ENCODE results near the gene ZNF227. TPM values are rescaled to one million over a fixed set of nuclear protein-coding genes. Genes with fewer than 3 reads are reported as not detected.
"Not testable (repeated sequence)": the region's sequence is repeated elsewhere in the genome, so short reads cannot be mapped to it uniquely, and the experiment has no call there.

Gene ZNF227
- total RNA-seq, 1 donor from 2014 or later, result 30.6 TPM

DNA sequence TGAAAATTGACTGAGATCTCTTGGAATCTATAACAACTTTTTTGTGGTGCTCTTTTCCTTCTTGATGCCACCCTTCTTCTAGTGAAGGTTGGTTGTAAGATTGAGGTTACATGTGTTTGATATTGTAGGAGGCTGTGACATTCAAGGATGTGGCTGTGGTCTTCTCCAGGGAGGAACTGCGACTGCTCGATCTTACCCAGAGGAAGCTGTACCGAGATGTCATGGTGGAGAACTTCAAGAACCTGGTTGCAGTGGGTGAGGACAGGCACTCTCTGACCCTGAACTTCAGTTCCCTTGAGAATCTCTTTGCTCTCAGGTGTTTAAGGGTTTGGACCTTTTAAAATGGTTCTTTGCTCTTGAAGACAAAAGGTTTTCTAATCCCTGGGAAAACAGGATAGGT is 16.0 kb downstream of the ZNF227 start:
- no peak for ATAC-seq
- DNase-seq (ENCODE audit: low spot score), result no peak
- intact Hi-C loops (cut with DNase I), result no loop called here

DNA sequence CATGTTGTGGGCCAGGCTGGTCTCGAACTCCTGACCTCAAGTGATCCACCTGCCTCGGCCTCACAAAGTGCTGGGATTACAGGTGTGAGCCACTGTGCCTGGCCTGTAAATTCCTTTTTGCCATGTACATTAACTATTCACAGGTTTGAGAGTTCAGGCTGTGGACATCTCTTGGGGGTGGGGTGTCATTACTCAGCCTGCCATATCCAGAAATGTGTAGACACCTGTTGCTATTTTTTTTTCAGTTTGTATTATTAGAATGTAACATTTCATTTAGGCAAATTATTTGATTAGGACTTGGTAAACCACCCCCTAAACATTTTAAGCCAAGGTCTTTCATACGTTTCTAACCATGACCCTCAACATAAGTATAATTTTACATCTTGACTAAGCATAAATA is 20.5 kb downstream of the ZNF227 start:
- DNase-seq (ENCODE audit: low spot score) (no peak), ATAC-seq (no peak)
- intact Hi-C loops (cut with DNase I), result no loop called here

DNA sequence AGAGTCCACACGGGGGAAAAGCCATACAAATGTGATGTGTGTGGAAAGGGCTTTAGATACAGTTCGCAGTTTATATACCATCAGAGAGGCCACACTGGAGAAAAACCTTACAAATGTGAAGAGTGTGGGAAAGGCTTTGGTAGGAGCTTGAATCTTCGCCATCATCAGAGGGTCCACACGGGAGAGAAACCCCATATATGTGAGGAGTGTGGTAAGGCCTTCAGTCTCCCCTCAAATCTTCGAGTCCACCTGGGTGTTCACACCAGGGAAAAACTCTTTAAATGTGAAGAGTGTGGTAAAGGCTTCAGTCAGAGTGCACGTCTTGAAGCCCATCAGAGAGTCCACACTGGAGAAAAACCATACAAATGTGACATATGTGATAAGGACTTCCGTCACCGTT is 24.1 kb downstream of the ZNF227 start:
- intact Hi-C loops (cut with DNase I), result no loop called here
- ATAC-seq, result no peak
- no peak for DNase-seq (ENCODE audit: low spot score)

DNA sequence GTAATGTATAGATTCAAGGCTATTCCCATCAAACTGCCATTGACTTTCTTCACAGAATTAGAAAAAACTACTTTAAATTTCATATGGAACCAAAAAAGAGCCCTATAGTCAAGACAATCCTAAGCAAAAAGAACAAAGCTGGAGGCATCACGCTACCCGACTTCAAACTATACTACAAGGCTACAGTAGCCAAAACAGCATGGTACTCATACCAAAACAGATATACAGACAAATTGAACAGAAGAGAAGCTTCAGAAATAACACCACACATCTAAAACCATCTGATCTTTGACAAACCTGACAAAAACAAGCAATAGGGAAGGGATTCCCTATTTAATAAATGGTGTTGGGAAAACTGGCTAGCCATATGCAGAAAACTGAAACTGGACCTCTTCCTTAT is 40.0 kb downstream of the ZNF227 start:
- intact Hi-C loops (cut with DNase I); DNase-seq (ENCODE audit: low spot score); ATAC-seq: not testable (repeated sequence)

DNA sequence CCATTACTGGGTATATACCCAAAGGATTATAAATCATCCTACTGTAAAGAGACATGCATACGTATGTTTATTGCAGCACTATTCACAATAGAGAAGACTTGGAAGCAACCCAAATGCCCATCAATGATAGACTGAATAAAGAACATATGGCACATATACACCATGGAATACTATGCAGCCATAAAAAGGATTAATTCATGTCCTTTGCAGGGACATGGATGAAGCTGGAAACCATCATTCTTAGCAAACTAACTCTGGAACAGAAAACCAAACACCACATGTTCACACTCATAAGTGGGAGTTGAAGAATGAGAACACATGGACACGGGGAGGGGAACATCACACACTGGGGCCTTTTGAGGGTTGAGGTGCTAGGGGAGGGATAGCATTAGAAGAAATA is 41.1 kb downstream of the ZNF227 start:
- DNase-seq (ENCODE audit: low spot score); ATAC-seq; intact Hi-C loops (cut with DNase I): not testable (repeated sequence)

DNA sequence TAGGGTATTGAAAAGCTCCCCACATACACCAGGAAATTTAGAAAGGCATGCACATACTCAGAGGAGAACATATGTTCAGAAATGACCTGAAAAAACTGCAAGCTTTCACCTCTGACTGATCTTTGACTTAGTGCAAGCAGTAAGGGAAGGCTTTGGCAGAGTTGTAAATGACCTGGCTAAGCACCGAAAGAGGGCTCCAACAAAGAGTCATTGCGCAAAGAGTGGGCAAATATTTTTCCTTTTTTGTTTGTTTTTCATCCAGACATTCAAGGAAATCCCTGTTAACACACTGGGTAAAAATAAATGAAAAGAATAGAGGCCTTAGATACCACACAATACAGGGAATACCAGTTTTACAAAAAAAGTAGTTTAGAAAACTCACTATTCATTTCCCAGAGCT is 42.2 kb downstream of the ZNF227 start:
- DNase-seq (ENCODE audit: low spot score) (no peak), ATAC-seq (no peak)
- intact Hi-C loops (cut with DNase I), result no loop called here

DNA sequence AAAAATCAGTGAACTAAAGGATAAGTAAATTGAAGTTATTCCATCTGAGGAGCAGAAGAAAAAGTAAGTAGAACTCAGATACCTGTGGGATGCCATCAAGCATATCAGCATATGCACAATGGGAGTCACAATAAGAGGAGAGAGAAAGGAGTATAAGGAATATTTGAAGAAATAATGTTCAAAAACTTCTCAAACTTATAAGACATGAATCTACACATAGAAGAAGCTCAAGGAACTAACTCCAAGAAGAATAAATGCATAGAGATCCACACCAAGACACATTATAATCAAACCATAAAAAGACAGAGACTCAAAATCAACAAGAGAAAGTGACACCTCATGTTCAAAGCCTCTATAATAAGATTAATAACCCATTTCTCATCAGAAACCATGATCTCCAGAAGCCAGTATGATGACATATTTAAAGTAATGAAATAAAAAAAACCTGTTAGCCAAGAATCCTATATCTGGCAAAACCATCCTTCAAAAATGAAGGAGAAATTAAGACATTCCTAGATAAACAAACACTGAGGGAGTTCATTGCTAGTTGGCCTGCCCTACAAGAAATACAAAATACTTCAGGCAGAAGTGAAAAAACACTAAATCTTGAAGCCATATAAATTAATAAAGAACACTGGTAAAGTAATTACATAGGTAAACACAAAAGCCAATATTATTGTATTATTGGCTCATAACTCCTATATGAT is 43.5 kb downstream of the ZNF227 start:
- ATAC-seq, result no peak
- intact Hi-C loops (cut with DNase I), result no loop called here
- no peak for DNase-seq (ENCODE audit: low spot score)

DNA sequence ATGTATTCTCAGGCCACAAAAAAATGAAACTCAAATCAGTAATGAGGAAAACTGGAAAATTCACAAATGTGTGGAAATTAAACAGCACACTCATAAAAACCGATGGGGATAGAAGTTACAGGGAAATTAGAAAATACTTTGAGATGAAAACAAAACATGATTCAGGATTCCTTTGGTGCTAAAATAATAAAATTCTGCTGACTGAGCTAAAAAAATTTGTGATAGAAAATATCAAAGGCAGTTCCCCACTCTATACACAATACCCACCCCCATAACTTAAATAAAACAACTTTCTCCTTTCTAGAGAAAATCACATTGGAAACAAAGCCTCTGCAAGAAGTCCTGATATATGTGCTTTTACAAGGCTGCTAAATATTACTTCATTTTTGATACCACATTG is 45.8 kb downstream of the ZNF227 start:
- ATAC-seq, result no peak
- no peak for DNase-seq (ENCODE audit: low spot score)
- intact Hi-C loops (cut with DNase I), result no loop called here

DNA sequence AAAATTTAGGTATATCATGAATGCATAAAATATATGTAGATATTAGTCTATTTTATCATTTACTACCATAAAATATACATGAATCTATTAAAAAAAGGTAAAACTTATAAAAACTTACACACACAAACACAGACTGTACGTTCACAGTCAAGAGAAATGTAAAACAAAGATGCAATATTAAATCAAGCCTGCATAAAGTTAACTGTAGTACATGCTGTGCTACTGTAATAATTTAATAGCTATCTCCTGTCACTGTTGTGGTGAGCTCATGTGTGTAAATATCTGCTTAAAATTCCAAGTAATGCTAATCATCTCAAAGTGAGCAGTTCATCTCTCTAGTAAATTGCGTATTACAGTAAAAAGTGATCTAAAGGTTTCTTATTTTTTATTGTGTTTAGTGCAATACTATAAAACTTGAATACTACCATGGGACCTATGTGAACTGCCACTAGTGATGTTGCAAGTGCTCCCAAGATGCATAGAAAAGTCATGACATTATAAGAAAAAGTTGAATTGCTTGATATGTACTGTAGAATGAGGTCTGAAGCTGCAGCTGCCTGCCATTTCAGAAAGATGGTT is 46.6 kb downstream of the ZNF227 start:
- intact Hi-C loops (cut with DNase I), result no loop called here
- no peak for ATAC-seq
- DNase-seq (ENCODE audit: low spot score), result no peak

DNA sequence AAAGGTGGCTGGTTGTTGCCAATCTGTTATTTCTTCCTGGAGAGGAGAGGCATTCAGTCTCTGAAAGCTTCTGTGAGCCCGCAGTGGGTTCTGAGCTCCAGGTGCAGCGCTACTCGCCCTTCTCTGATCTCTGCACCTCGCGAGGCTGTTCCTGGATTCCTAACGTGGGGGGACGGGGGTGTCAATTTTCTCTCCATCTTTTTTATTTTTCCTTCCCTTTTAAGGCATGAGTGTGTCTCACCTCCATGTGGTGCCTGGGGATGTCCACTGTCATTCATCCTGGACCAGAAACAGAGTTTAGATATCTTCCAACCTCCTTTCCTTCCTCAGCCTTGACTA is 48.0 kb downstream of the ZNF227 start:
- ATAC-seq, result no peak
- intact Hi-C loops (cut with DNase I), result no loop called here
- DNase-seq (ENCODE audit: low spot score), result no peak

DNA sequence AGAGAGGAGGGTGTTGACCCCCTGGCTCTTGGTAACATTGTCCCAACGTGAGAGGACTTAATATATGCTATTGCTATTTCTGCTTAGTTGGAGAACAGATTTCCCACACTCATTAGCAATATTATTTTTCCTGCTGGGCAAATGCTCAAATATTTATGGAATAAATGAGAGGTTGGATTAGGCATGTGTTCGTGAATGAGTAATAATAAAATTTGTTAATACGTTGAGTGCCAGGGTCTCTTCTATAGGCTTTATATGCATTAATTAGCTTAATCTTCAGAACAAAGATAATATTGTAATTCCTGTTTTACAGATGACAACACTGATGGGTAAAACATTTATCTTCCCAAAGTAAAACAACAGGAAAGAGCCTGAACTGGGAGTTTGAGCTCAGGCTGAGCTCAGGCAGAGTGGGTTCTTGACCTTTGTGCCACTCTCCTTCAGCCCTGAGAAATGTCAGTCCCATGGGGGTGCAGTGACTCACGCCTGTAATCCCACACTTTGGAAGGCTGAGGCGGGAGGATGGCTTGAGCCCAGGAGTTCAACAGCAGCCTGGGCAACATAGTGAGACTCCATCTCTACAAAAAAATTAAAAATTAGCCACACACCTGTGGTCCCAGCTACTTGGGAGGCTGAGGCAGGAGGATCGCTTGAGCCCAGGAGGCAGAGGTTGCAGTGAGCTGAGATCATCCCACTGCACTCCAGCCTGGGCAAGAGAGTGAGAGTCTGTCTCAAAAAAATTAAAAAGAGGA is 48.5 kb downstream of the ZNF227 start:
- intact Hi-C loops (cut with DNase I), result no loop called here
- no peak for DNase-seq (ENCODE audit: low spot score)
- no peak for ATAC-seq

DNA sequence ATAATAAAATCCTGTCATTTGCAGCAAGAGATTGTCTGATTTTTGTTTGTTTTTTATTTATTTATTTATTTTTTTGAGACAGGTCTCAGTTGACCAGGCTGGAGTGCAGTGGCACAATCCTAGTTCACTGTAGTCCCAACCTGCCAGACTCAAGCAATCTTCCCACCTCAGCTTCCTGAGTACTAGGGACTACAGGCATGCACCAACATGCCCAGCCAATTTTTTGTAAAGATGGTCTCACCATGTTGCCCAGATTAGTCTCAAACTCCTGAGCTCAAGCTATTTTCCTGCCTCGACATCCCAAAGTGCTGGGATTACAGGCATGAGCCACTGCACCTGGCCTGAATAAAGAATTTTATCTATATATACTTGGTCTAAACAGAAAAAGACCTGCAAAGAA is 65.0 kb downstream of the ZNF227 start:
- DNase-seq (ENCODE audit: low spot score) (no peak), ATAC-seq (no peak)
- intact Hi-C loops (cut with DNase I), result no loop called here

DNA sequence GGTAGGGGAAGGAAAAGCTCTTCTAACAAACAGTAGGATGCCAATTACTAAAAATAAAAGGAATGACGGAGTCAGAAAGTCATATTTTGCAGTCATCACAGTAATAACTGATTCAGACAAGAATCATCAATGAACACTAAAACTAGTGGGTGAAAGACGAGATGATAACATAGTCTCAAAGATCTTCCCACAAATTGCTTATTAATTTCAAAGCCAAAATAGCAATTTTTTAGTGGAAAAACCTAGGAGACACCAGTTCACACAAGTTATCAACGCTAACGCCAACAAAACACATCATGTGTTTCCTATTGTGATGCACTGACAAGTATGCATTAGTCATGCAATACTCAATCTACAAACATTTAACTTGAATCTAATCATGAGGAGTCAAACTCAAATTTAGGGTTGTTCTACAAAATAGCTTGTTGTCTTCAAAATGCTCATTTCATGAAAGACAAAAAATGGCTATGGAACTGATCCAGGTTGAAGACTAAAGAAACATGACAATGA is 65.9 kb downstream of the ZNF227 start:
- no peak for DNase-seq (ENCODE audit: low spot score)
- intact Hi-C loops (cut with DNase I), result no loop called here
- no peak for ATAC-seq

DNA sequence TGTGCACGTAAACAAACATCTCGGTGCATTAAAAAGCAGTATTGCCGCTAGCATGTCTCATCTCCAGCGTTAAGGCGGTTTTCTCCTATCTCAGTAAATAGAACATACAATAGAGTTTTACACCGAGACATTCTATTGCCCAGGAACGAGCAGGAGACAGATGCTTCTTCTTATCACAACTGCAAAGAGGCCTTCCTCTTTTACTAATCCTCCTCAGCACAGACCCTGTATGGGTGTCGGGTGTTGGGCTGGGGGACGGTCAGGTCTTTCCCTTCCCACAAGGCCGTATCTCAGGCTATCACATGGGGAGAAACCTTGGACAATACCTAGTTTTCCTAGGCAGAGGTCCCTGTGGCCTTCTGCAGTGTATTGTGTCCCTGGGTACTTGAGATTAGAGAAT is 68.6 kb downstream of the ZNF227 start:
- DNase-seq (ENCODE audit: low spot score), result no peak
- ATAC-seq, result no peak
- intact Hi-C loops (cut with DNase I), result no loop called here

DNA sequence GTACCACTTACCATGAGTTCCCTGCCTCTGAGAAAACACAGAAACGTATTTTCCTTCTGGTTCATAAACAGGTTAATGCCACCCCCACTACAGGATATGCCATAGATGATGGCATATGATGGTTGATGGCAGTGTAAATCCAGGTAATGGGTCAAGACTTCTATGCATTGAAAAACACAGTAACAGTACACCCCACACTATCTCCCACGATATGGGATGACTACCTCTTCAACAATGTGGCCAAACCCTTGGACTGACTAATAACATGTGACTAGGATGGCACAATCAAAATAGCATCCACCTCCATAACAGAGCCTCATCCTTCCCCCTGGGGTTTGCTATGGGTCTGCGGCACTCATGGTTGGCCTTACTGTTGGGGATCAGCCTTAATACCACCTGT is 70.5 kb downstream of the ZNF227 start:
- no peak for DNase-seq (ENCODE audit: low spot score)
- intact Hi-C loops (cut with DNase I), result no loop called here
- no peak for ATAC-seq

DNA sequence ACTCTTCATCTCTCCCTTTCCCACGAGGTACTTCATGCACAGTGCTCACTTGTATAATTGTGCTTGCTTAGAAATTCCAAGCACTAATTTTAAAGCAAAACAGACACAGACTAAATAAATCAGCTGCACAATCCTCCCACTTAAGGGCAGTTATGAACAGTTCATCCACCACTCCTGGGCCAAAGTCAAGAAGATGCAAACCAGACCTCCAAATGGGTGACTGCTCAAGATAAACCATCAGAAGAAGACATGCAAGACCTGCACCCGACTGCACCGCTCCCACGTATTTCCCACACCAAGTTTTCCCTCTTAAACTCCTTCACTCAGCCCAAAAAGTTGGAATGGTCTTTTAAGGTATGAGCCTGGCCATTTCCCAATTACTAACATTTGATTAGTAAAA is 72.6 kb downstream of the ZNF227 start:
- intact Hi-C loops (cut with DNase I), result no loop called here
- DNase-seq (ENCODE audit: low spot score), result no peak
- ATAC-seq, result no peak

Other genes with a start within 250 kb of the ZNF227 start
- 9.4 TPM for gene ZNF155, start 228.3 kb upstream of the ZNF227 start, total RNA-seq
- 7.2 TPM for gene ZNF230, start 209.6 kb upstream of the ZNF227 start, total RNA-seq
- 3.1 TPM for gene ZNF222, start 187.2 kb upstream of the ZNF227 start, total RNA-seq
- gene ZNF223, start 160.5 kb upstream of the ZNF227 start, total RNA-seq, result 6.0 TPM
- gene ZNF284, start 140.4 kb upstream of the ZNF227 start, total RNA-seq, result 3.2 TPM
- 37.6 TPM for gene ZNF224, start 118.2 kb upstream of the ZNF227 start, total RNA-seq
- 7.0 TPM for gene ZNF225, start 99.1 kb upstream of the ZNF227 start, total RNA-seq
- gene ZNF234, start 71.0 kb upstream of the ZNF227 start, total RNA-seq, result 16.6 TPM
- gene ZNF226, start 47.4 kb upstream of the ZNF227 start, total RNA-seq, result 29.8 TPM
- 0.40 TPM for gene ZNF233, start 47.4 kb downstream of the ZNF227 start, total RNA-seq
- 11.5 TPM for gene ZNF235, start 92.5 kb downstream of the ZNF227 start, total RNA-seq
- gene ZNF112, start 144.1 kb downstream of the ZNF227 start, total RNA-seq, result 6.9 TPM
- 7.7 TPM for gene ZNF285, start 189.1 kb downstream of the ZNF227 start, total RNA-seq
- 8.6 TPM for gene ZNF229, start 235.9 kb downstream of the ZNF227 start, total RNA-seq

All from sciatic nerve (tissue), 2 donors.